Uterus (tissue), 4 donors: Measurements from ENCODE around the gene USP35. TPM values are rescaled to one million over a fixed set of nuclear protein-coding genes. Genes with fewer than 3 reads are reported as not detected.
A peak's percentile ranks its signal among the peaks of the same experiment; 100 is the strongest.

Experiments
- DNase-seq, 2 donors: peaks; one replicate each; pipeline ENCODE4 v3.0.0-alpha.2; 2019 to 2020
- H3K27ac ChIP-seq, 2 donors: fragments of 200-600 bp; sonication (generic); 1 replicate in 1 of 2; 2 replicates in 1 of 2; pipeline ENCODE4 v1.5.1; 2016 to 2018
- H3K27me3 ChIP-seq, 2 donors: fragments of 200-600 bp; sonication (generic); one replicate each; pipeline ENCODE4 v1.5.1; 2018 to 2019; ENCODE audit warnings: control low read depth in 1 of 2
- H3K36me3 ChIP-seq, 2 donors: fragments of 200-600 bp; sonication (generic); one replicate each; pipeline ENCODE4 v1.5.1; 2019; ENCODE audit warnings: control low read depth in 1 of 2
- H3K4me1 ChIP-seq, 2 donors: fragments of 200-600 bp; sonication (generic); one replicate each; pipeline ENCODE4 v1.5.1; 2018 to 2019; ENCODE audit warnings: control low read depth in 1 of 2
- H3K4me3 ChIP-seq, 2 donors: fragments of 200-600 bp; sonication (generic); 1 replicate in 1 of 2; 2 replicates in 1 of 2; pipeline ENCODE4 v1.5.1; 2018 to 2019; ENCODE audit warnings: mild to moderate bottlenecking in 1 of 2
- H3K9me3 ChIP-seq, 2 donors: fragments of 200-600 bp; sonication (generic); one replicate each; pipeline ENCODE4 v1.5.1; 2019; ENCODE audit warnings: control low read depth in 1 of 2
- POLR2A ChIP-seq, 2 donors: fragments of 450-650 bp; IDR thresholded peaks; one replicate each; pipeline ENCODE4 v1.6.1; 2016; ENCODE audit warnings: antibody characterized with exemption in 2 of 2, mild to moderate bottlenecking in 1 of 2, moderate library complexity in 1 of 2
- intact Hi-C: fragments of 100-400 bp; cut with DNase I; formaldehyde crosslinking; loops from one replicate; pipeline ENCODE4 v1.15.1; 2023; ENCODE audit warnings: low total_unique reads
- total RNA-seq, 4 donors: library from RNA; depleted of rRNA in 3 of 4; stranded (reverse); fragments of >200 nt in 3 of 4; gene quantifications; one replicate each; pipeline versions ENCODE4 v1.1.0 to v1.2.4, GENCODE V29; 2014 to 2023
- TF ChIP-seq, protein P1 (sequence below), 4 experiments: fragments of 200-600 bp in 2 of 4; fragments of 450-650 bp in 2 of 4; sonication (generic) in 2 of 4; IDR thresholded peaks; one replicate each; pipeline ENCODE4 v1.5.1; 2016 to 2019; ENCODE audit warnings: antibody characterized with exemption in 4 of 4, mild to moderate bottlenecking in 2 of 4, moderate library complexity in 1 of 4
- donor health status: DM: yes; HTN: yes; CAD: no.

Gene USP35
- total RNA-seq, 4 donors from 2014 or later = 5.4 to 25.3 (median 10.3) TPM

GRCh38 chr11:78213526-78214330 is 25.0 kb downstream of the USP35 start:
- H3K27me3 ChIP-seq = no peaks in the 10 kb centered on the region
- H3K4me3 ChIP-seq = no peak overlapping the region
- no peaks in the 10 kb centered on the region for H3K9me3 ChIP-seq
- no peak overlapping the region for H3K27ac ChIP-seq
- TF ChIP-seq POLR2A (IDR thresholded peaks at IDR 0.05) = no peak
- TF ChIP-seq, protein P1, sequence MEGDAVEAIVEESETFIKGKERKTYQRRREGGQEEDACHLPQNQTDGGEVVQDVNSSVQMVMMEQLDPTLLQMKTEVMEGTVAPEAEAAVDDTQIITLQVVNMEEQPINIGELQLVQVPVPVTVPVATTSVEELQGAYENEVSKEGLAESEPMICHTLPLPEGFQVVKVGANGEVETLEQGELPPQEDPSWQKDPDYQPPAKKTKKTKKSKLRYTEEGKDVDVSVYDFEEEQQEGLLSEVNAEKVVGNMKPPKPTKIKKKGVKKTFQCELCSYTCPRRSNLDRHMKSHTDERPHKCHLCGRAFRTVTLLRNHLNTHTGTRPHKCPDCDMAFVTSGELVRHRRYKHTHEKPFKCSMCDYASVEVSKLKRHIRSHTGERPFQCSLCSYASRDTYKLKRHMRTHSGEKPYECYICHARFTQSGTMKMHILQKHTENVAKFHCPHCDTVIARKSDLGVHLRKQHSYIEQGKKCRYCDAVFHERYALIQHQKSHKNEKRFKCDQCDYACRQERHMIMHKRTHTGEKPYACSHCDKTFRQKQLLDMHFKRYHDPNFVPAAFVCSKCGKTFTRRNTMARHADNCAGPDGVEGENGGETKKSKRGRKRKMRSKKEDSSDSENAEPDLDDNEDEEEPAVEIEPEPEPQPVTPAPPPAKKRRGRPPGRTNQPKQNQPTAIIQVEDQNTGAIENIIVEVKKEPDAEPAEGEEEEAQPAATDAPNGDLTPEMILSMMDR (IDR thresholded peaks at IDR 0.05) = no peak
- peak in 1 of 2 donors; percentile 13 for DNase-seq
- no peaks in the 10 kb centered on the region for H3K4me1 ChIP-seq
- intact Hi-C loops = no loop called here
- H3K36me3 ChIP-seq = no peaks in the 10 kb centered on the region

- no peaks in the 10 kb centered on the region for H3K36me3 ChIP-seq
- H3K4me3 ChIP-seq = no peak overlapping the region
- H3K9me3 ChIP-seq = no peaks in the 10 kb centered on the region
- intact Hi-C loops = no loop called here
- H3K27me3 ChIP-seq = no peaks in the 10 kb centered on the region
- no peaks in the 10 kb centered on the region for H3K4me1 ChIP-seq
- no peak overlapping the region for H3K27ac ChIP-seq
- TF ChIP-seq POLR2A (IDR thresholded peaks at IDR 0.05) = no peak
- TF ChIP-seq, protein P1 (IDR thresholded peaks at IDR 0.05) = no peak
- DNase-seq = no peak
Observed at GRCh38 chr11:78214331-78215194, 25.8 kb downstream of the USP35 start.

GRCh38 chr11:78216021-78216420 is 27.3 kb downstream of the USP35 start:
- no peaks in the 10 kb centered on the region for H3K9me3 ChIP-seq
- no peaks in the 10 kb centered on the region for H3K27me3 ChIP-seq
- H3K27ac ChIP-seq = no peak overlapping the region
- TF ChIP-seq POLR2A (IDR thresholded peaks at IDR 0.05) = no peak
- TF ChIP-seq, protein P1 (IDR thresholded peaks at IDR 0.05) = no peak
- H3K36me3 ChIP-seq = no peaks in the 10 kb centered on the region
- peak in 1 of 2 donors; percentile 7 for DNase-seq
- intact Hi-C loops = no loop called here
- H3K4me1 ChIP-seq = no peaks in the 10 kb centered on the region
- no peak overlapping the region for H3K4me3 ChIP-seq

GRCh38 chr11:78216571-78217287 is 28.0 kb downstream of the USP35 start:
- H3K4me1 ChIP-seq = no peaks in the 10 kb centered on the region
- intact Hi-C loops = no loop called here
- no peak overlapping the region for H3K27ac ChIP-seq
- DNase-seq = no peak
- no peaks in the 10 kb centered on the region for H3K9me3 ChIP-seq
- TF ChIP-seq, protein P1 (IDR thresholded peaks at IDR 0.05) = no peak
- no peak for TF ChIP-seq POLR2A (IDR thresholded peaks at IDR 0.05)
- no peaks in the 10 kb centered on the region for H3K36me3 ChIP-seq
- no peak overlapping the region for H3K4me3 ChIP-seq
- no peaks in the 10 kb centered on the region for H3K27me3 ChIP-seq
